HG02884 (cell line): ENCODE data around the gene EMC10.
"Not testable (repeated sequence)": the region's sequence is repeated elsewhere in the genome, so short reads cannot be mapped to it uniquely, and the experiment has no call there.

Experiments
- ATAC-seq: cut with Tn5 transposase; IDR thresholded peaks from one replicate; pipeline ENCODE4 v1.9.1; 2021; ENCODE audit warnings: mild to moderate bottlenecking, moderate library complexity; ENCODE audit not compliant: unreplicated experiment

The EMC10 gene

DNA sequence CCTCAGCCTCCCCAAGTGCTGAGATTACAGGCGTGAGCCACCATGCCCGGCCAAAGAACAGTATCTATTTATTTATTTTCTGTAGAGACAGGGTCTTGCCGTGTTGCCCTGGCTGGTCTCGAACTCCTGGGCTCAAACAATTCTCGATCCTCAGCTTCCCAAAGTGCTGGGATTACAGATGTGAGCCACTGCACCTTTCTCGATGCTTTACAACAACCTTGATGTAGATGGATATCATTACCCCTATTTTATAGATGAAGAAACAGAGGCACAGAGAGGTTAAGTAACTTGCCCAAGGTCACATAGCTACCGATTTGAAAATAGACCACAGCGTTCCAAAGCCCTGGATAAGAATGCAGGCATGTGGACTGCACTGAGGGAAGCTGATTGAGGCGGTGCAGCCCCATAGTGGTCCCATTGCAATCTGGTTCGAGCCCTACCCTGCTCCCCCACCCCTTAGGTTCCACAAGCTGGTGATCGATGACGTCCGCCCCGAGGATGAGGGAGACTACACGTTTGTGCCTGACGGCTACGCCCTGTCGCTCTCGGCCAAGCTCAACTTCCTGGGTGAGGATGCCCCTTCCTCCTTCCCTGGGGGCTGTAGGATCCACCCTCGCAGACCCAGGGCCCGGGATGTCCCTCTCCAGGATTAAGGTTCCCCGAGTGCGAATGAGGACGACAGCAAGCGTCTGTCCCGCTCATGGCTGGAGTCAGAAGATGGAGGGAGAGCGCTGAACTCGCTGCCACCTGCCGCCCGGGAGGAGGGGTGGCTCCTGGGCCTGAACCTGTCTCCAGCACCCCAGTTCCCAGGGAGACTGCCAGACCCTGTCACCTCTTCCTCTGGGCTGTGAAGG lies 25.7 kb upstream of the EMC10 start:
- no peak for ATAC-seq

GRCh38 chr19:50451223-50451534 lies 25.1 kb upstream of the EMC10 start:
- no peak for ATAC-seq

DNA sequence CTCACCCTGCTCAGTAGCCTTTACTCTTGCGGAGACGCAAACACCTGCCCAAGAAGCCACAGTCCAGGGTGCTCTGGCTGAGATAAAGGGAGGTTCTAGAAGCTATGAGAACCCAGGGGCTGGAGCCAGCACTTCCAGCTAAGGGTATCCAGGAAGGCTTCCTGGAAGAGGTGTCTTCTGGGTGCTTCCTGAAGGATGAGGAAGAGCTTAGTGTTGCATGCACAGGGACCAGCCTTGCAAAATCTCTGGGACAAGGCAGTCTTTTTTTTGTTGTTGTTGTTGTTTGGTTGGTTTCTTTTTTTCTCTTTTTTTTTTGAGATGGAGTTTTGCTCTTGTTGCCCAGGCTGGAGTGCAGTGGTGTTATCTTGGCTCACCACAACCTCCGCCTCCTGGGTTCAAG lies 23.1 kb upstream of the EMC10 start:
- no peak for ATAC-seq

DNA sequence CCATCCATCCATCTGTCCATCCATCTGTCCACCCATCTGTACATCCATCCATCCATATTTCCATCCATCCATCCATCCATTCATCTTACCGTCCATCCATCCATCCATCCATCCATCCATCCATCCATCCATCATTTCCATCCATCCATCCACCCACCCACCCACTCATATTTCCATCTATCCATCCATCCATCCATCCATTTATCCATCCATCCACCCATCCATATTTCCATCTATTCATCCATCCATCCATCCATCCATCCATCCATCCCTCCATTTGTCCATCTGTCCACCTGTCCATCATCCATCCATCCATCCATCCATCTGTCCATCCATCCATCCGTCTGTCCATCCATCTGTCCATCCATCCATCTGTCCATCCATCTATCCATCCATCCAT lies 20.3 kb upstream of the EMC10 start:
- no peak for ATAC-seq

- no peak for ATAC-seq
These were observed 19.0 kb upstream of the EMC10 start for GRCh38 chr19:50457300-50457699.

GRCh38 chr19:50458396-50459066 lies 17.8 kb upstream of the EMC10 start:
- no peak for ATAC-seq

- no peak for ATAC-seq
These were observed 17.2 kb upstream of the EMC10 start for GRCh38 chr19:50459067-50459456.

GRCh38 chr19:50459638-50460037 lies 16.7 kb upstream of the EMC10 start:
- no peak for ATAC-seq

DNA sequence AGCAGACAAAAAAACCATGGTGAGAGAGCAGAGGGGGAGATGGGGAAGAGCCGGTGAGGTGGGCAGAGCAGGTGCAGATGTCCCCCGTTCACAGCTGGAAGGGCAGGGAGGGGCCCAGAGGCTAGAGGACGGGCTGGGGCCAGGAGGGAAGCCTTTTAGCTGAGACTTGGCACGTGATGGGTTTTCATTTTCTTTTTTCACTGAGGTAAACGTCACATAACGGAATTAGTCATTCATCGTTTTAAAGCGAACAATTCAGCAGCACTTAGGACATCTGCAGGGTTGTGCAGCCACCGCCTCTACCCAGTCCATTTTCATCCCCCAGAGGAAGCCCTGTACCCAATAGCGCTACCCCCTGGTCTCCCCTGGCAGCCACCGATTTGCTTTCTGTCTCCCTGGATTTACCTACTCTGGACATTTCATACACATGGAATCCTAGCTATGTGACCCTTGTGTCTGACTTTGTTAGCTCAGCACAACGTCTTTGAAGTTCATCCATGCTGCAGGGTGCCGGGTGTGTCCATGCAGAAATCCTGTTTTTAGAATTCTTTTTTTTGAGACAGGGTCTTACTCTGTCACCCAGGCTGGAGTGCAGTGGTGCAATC lies 16.0 kb upstream of the EMC10 start:
- ATAC-seq = no peak

- ATAC-seq = no peak
These were observed 15.0 kb upstream of the EMC10 start for GRCh38 chr19:50461066-50461875.

GRCh38 chr19:50462970-50463369 lies 13.3 kb upstream of the EMC10 start:
- ATAC-seq = no peak

DNA sequence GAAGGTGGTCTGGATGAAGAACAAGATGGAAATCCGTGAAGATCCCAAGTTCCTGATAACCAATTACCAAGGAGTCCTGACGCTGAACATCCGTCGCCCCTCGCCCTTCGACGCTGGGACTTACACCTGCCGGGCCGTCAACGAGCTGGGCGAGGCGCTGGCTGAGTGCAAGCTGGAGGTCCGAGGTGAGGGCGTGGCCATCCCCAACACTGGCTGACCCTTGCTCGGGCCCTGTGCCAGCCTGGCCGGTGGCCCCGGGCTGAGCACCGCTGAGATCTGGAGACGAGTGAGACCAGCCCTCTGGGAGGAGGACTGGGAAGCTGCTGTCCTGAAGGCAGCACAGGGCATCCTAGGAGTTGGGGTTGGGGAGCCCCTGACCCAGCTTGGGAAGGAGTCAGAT lies 12.0 kb upstream of the EMC10 start:
- no peak for ATAC-seq

GRCh38 chr19:50465000-50465399 lies 11.3 kb upstream of the EMC10 start:
- no peak for ATAC-seq

- no peak for ATAC-seq
These were observed 10.2 kb upstream of the EMC10 start for GRCh38 chr19:50465986-50466705.

- ATAC-seq = no peak
These were observed 9.6 kb upstream of the EMC10 start for GRCh38 chr19:50466706-50467039.

- no peak for ATAC-seq
These were observed 8.7 kb upstream of the EMC10 start for GRCh38 chr19:50467566-50467965.

- ATAC-seq = no peak
These were observed 7.5 kb upstream of the EMC10 start for GRCh38 chr19:50468818-50469217.

DNA sequence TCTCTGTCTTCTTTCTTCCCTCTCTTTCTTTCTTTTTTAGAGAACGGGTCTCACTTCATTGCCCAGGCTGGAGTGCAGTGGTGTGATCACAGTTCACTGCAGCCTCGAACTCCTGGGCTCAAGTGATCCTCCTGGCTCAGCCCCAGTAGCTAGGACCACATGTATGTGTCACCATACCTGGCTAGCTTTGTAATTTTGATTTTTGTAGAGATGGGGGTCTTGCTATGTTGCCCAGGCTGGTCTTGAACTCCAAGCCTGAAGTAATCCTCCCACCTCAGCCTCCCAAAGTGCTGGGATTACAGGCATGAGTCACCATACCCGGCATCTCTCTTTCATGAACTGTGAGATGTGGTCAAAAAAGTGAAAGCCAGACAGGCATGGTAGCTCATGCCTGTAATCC lies 3.0 kb upstream of the EMC10 start:
- ATAC-seq = not testable (repeated sequence)

GRCh38 chr19:50475101-50475568 lies 1.2 kb upstream of the EMC10 start:
- ATAC-seq = no peak

- no peak for ATAC-seq
These were observed 527 bp upstream of the EMC10 start for GRCh38 chr19:50475736-50476223.

- ATAC-seq = no peak
These were observed 566 bp downstream of the EMC10 start for GRCh38 chr19:50476907-50477238.
